ENCODE data around the gene POGK.
"Not testable (repeated sequence)": the region's sequence is repeated elsewhere in the genome, so short reads cannot be mapped to it uniquely, and the experiment has no call there.

The POGK gene

GRCh38 chr1:166838766-166839599, at the start of gene POGK:
Gene POGK (plus strand): TSS chr1:166839475. CDS start chr1:166840957, 1,482 bp downstream.
- H3K9me3 Mint-ChIP-seq = no peaks in the 10 kb centered on the region
- H3K27me3 Mint-ChIP-seq = peaks cover 0 to 6% of the 10 kb centered on the region in 2 donors
- peak within 1 kb of the TSS; percentile 99 for H3K27ac Mint-ChIP-seq
- peaks cover 23 to 49% of the 10 kb centered on the region in 2 donors for H3K4me1 Mint-ChIP-seq
- peaks cover 18 to 30% of the 10 kb centered on the region in 2 donors for H3K36me3 Mint-ChIP-seq
- peak; percentile 96 to 97 for ATAC-seq (replicated peaks)
- peak; percentile 88 for DNase-seq
- peak within 1 kb of the TSS; percentile 93 to 96 for H3K4me3 Mint-ChIP-seq

- ATAC-seq (replicated peaks) (no peak), DNase-seq (no peak)
- H3K9me3 Mint-ChIP-seq = peaks cover 1 to 4% of the 10 kb centered on the region in 2 donors
- H3K4me1 Mint-ChIP-seq = no peaks in the 10 kb centered on the region
- no peak overlapping the region for H3K4me3 Mint-ChIP-seq
- peaks cover 26 to 37% of the 10 kb centered on the region in 2 donors for H3K27me3 Mint-ChIP-seq
- no peaks in the 10 kb centered on the region for H3K36me3 Mint-ChIP-seq
- no peak overlapping the region for H3K27ac Mint-ChIP-seq
These were observed 42.5 kb upstream of the POGK start for GRCh38 chr1:166796620-166797236.

GRCh38 chr1:166808952-166809351, 30.3 kb upstream of the POGK start:
- no peak overlapping the region for H3K27ac Mint-ChIP-seq
- no peaks in the 10 kb centered on the region for H3K36me3 Mint-ChIP-seq
- peaks cover 13 to 26% of the 10 kb centered on the region in 2 donors for H3K27me3 Mint-ChIP-seq
- no peaks in the 10 kb centered on the region for H3K4me1 Mint-ChIP-seq
- H3K9me3 Mint-ChIP-seq = no peaks in the 10 kb centered on the region
- DNase-seq = no peak
- ATAC-seq (replicated peaks) = no peak
- H3K4me3 Mint-ChIP-seq = no peak overlapping the region

- H3K27ac Mint-ChIP-seq = no peak overlapping the region
- H3K27me3 Mint-ChIP-seq = peaks cover 9 to 42% of the 10 kb centered on the region in 2 donors
- no peaks in the 10 kb centered on the region for H3K4me1 Mint-ChIP-seq
- H3K36me3 Mint-ChIP-seq = no peaks in the 10 kb centered on the region
- H3K4me3 Mint-ChIP-seq = no peak overlapping the region
- no peak for DNase-seq
- no peak for ATAC-seq (replicated peaks)
- peaks cover 0 to 1% of the 10 kb centered on the region in 2 donors for H3K9me3 Mint-ChIP-seq
These were observed 27.6 kb upstream of the POGK start for GRCh38 chr1:166811691-166812090.

GRCh38 chr1:166813508-166814223, 25.6 kb upstream of the POGK start:
- ATAC-seq (replicated peaks) (no peak), DNase-seq (no peak)
- H3K9me3 Mint-ChIP-seq = peaks cover 3% of the 10 kb centered on the region in 2 donors
- no peaks in the 10 kb centered on the region for H3K36me3 Mint-ChIP-seq
- no peak overlapping the region for H3K4me3 Mint-ChIP-seq
- H3K27ac Mint-ChIP-seq = no peak overlapping the region
- peaks cover 9 to 48% of the 10 kb centered on the region in 2 donors for H3K27me3 Mint-ChIP-seq
- H3K4me1 Mint-ChIP-seq = no peaks in the 10 kb centered on the region

GRCh38 chr1:166814611-166815010, 24.7 kb upstream of the POGK start:
- Mint-ChIP-seq H3K36me3 (no peaks in the 10 kb centered on the region), H3K4me1 (no peaks in the 10 kb centered on the region), H3K4me3 (no peak overlapping the region), H3K27ac (no peak overlapping the region), H3K27me3 (peaks cover 9 to 49% of the 10 kb centered on the region in 2 donors), H3K9me3 (peaks cover 7 to 10% of the 10 kb centered on the region in 2 donors)
- DNase-seq (no peak), ATAC-seq (replicated peaks) (no peak)

GRCh38 chr1:166819974-166820373, 19.3 kb upstream of the POGK start:
- no peaks in the 10 kb centered on the region for H3K4me1 Mint-ChIP-seq
- no peak for DNase-seq
- peaks cover 13 to 30% of the 10 kb centered on the region in 2 donors for H3K27me3 Mint-ChIP-seq
- ATAC-seq (replicated peaks) = no peak
- peaks cover 0 to 2% of the 10 kb centered on the region in 2 donors for H3K36me3 Mint-ChIP-seq
- H3K9me3 Mint-ChIP-seq = peaks cover 21 to 24% of the 10 kb centered on the region in 2 donors
- H3K27ac Mint-ChIP-seq = no peak overlapping the region
- no peak overlapping the region for H3K4me3 Mint-ChIP-seq

- DNase-seq (no peak), ATAC-seq (replicated peaks) (no peak)
- Mint-ChIP-seq H3K9me3 (peaks cover 21 to 24% of the 10 kb centered on the region in 2 donors), H3K36me3 (peaks cover 0 to 2% of the 10 kb centered on the region in 2 donors), H3K27ac (no peak overlapping the region), H3K4me1 (no peaks in the 10 kb centered on the region), H3K4me3 (no peak overlapping the region), H3K27me3 (peaks cover 18 to 33% of the 10 kb centered on the region in 2 donors)
These were observed 16.9 kb upstream of the POGK start for GRCh38 chr1:166822385-166822784.

GRCh38 chr1:166827426-166827825, 11.8 kb upstream of the POGK start:
- Mint-ChIP-seq H3K36me3 (peaks cover 0 to 16% of the 10 kb centered on the region in 2 donors), H3K4me3 (no peak overlapping the region), H3K4me1 (no peaks in the 10 kb centered on the region), H3K27ac (no peak overlapping the region), H3K9me3 (peaks cover 16% of the 10 kb centered on the region in 2 donors), H3K27me3 (peaks cover 27 to 34% of the 10 kb centered on the region in 2 donors)
- DNase-seq = no peak
- ATAC-seq (replicated peaks) = no peak

GRCh38 chr1:166829762-166830161, 9.5 kb upstream of the POGK start:
- not testable (repeated sequence) for H3K4me1 Mint-ChIP-seq; H3K4me3 Mint-ChIP-seq; ATAC-seq (replicated peaks); H3K27ac Mint-ChIP-seq; DNase-seq
- H3K27me3 Mint-ChIP-seq = peaks cover 32 to 35% of the 10 kb centered on the region in 2 donors
- H3K36me3 Mint-ChIP-seq = peaks cover 0 to 16% of the 10 kb centered on the region in 2 donors
- peaks cover 16% of the 10 kb centered on the region in 2 donors for H3K9me3 Mint-ChIP-seq

- no peak for DNase-seq
- Mint-ChIP-seq H3K36me3 (peaks cover 5 to 14% of the 10 kb centered on the region in 2 donors), H3K4me3 (no peak overlapping the region), H3K4me1 (peaks cover 18 to 29% of the 10 kb centered on the region in 2 donors), H3K9me3 (peaks cover 1 to 4% of the 10 kb centered on the region in 2 donors), H3K27me3 (peaks cover 13 to 17% of the 10 kb centered on the region in 2 donors), H3K27ac (no peak overlapping the region)
- no peak for ATAC-seq (replicated peaks)
These were observed 2.5 kb upstream of the POGK start for GRCh38 chr1:166836733-166837132.

- H3K36me3 Mint-ChIP-seq = peaks cover 25 to 38% of the 10 kb centered on the region in 2 donors
- ATAC-seq (replicated peaks) = peak; percentile 49 to 51
- H3K4me1 Mint-ChIP-seq = peaks cover 28 to 56% of the 10 kb centered on the region in 2 donors
- no peaks in the 10 kb centered on the region for H3K9me3 Mint-ChIP-seq
- H3K27ac Mint-ChIP-seq = peak overlapping the region; percentile 75
- H3K4me3 Mint-ChIP-seq = peak overlapping the region; percentile 86 to 93
- peaks cover 0 to under 1% of the 10 kb centered on the region in 2 donors for H3K27me3 Mint-ChIP-seq
- DNase-seq = peak; percentile 31
These were observed 479 bp downstream of the POGK start for GRCh38 chr1:166839600-166840308.

GRCh38 chr1:166840309-166841274, 1.3 kb downstream of the POGK start:
- peaks cover 26 to 44% of the 10 kb centered on the region in 2 donors for H3K36me3 Mint-ChIP-seq
- peak overlapping the region; percentile 75 for H3K27ac Mint-ChIP-seq
- peaks cover 29 to 63% of the 10 kb centered on the region in 2 donors for H3K4me1 Mint-ChIP-seq
- H3K4me3 Mint-ChIP-seq = peak overlapping the region; percentile 86
- no peak for DNase-seq
- H3K27me3 Mint-ChIP-seq = no peaks in the 10 kb centered on the region
- ATAC-seq (replicated peaks) = no peak
- no peaks in the 10 kb centered on the region for H3K9me3 Mint-ChIP-seq
